B cell (primary cell): ENCODE results near the gene OTOGL. TPM values are rescaled to one million over a fixed set of nuclear protein-coding genes. Genes with fewer than 3 reads are reported as not detected.
"Not testable (repeated sequence)": the region's sequence is repeated elsewhere in the genome, so short reads cannot be mapped to it uniquely, and the experiment has no call there.

Experiments
- ATAC-seq: fragments of 200-7000 bp; cut with Tn5 transposase; one replicate; pipeline ENCODE4 v1.10.0; 2021; ENCODE audit warnings: low read depth, mild to moderate bottlenecking, moderate number of reproducible peaks, moderate library complexity
- CTCF ChIA-PET: fragments of 350-600 bp; sonication (Branson Sonifier 250); formaldehyde crosslinking; loops from one replicate; lab custom pipeline; 2021; ENCODE audit warnings: antibody characterized with exemption, inconsistent platforms; lab: Charles Lee
- POLR2A ChIA-PET: fragments of 350-600 bp; sonication (Branson Sonifier 250); formaldehyde crosslinking; loops from one replicate; lab custom pipeline; 2021; ENCODE audit warnings: antibody characterized with exemption; lab: Charles Lee
- DNase-seq: peaks from one replicate; pipeline ENCODE4 v3.0.0; 2013
- H2AFZ ChIP-seq: 2 replicates; pipeline ENCODE4 v1.6.1; 2012; ENCODE audit warnings: mild to moderate bottlenecking, low read depth, low read length; ENCODE audit not compliant: insufficient read depth, poor library complexity, severe bottlenecking
- H3K27ac ChIP-seq, 2 donors: 1 replicate in 1 of 2; 2 replicates in 1 of 2; pipeline ENCODE4 v1.5.1; 2012 to 2013; ENCODE audit warnings: low read length in 2 of 2, mild to moderate bottlenecking in 2 of 2, moderate library complexity in 1 of 2
- H3K27me3 ChIP-seq, 4 experiments: fragments of 200-600 bp in 1 of 4; sonication (generic) in 1 of 4; replicated peaks in 1 of 4; 1 replicate in 2 of 4; 2 replicates in 2 of 4; pipeline versions ENCODE4 v1.6.1 to v1.7.0; 2013 to 2016; ENCODE audit warnings: low read length in 3 of 4, mild to moderate bottlenecking in 2 of 4, mixed read lengths in 1 of 4, moderate library complexity in 1 of 4; ENCODE audit not compliant: insufficient read depth in 4 of 4, control insufficient read depth in 3 of 4; ENCODE audit errors: control extremely low read depth in 1 of 4
- H3K36me3 ChIP-seq, 2 experiments: replicated peaks in 1 of 2; 1 replicate in 1 of 2; 2 replicates in 1 of 2; pipeline versions ENCODE4 v1.6.1 to v1.7.1; 2013; ENCODE audit warnings: low read length in 1 of 2; ENCODE audit not compliant: insufficient read depth in 2 of 2, control insufficient read depth in 1 of 2; ENCODE audit errors: control extremely low read depth in 1 of 2, extremely low read depth in 1 of 2
- H3K4me1 ChIP-seq, 2 donors: fragments of 200-600 bp in 1 of 2; sonication (generic) in 1 of 2; 1 replicate in 1 of 2; 2 replicates in 1 of 2; pipeline versions ENCODE4 v1.5.1 to v1.6.1; 2013 to 2017; ENCODE audit warnings: low read length in 2 of 2; ENCODE audit not compliant: control insufficient read depth in 2 of 2, insufficient read depth in 2 of 2
- H3K4me2 ChIP-seq: replicated peaks from 2 replicates; pipeline ENCODE3; 2012; ENCODE audit warnings: mild to moderate bottlenecking, low read depth, low read length; ENCODE audit not compliant: poor library complexity, severe bottlenecking
- H3K4me3 ChIP-seq, 5 experiments: fragments of 200-600 bp in 1 of 5; sonication (generic) in 1 of 5; 1 replicate in 3 of 5; 2 replicates in 2 of 5; pipeline versions ENCODE4 v1.5.1 to v1.7.0; 2011 to 2016; ENCODE audit warnings: low read length in 4 of 5, mild to moderate bottlenecking in 4 of 5, low read depth in 2 of 5, control low read depth in 1 of 5, moderate library complexity in 1 of 5; ENCODE audit not compliant: insufficient read depth in 1 of 5; ENCODE audit errors: control extremely low read depth in 1 of 5, extremely low read depth in 1 of 5
- H3K79me2 ChIP-seq: fragments of 200-600 bp; sonication (generic); one replicate; pipeline ENCODE4 v1.6.0; 2016; ENCODE audit warnings: low read length; ENCODE audit not compliant: control insufficient read depth, insufficient read depth
- H3K9ac ChIP-seq: fragments of 200-600 bp; sonication (generic); 2 replicates; pipeline ENCODE4 v1.6.1; 2017; ENCODE audit warnings: mild to moderate bottlenecking, low read length, moderate library complexity
- H3K9me3 ChIP-seq, 3 donors: one replicate each; pipeline versions ENCODE4 v1.6.1 to v1.7.1; 2013; ENCODE audit warnings: low read length in 2 of 3; ENCODE audit not compliant: control insufficient read depth in 2 of 3, insufficient read depth in 1 of 3; ENCODE audit errors: control extremely low read depth in 1 of 3
- H4K20me1 ChIP-seq: 2 replicates; pipeline ENCODE4 v1.6.0; 2012; ENCODE audit warnings: mild to moderate bottlenecking, low read length; ENCODE audit not compliant: insufficient read depth, control insufficient read depth, poor library complexity, severe bottlenecking
- H3K27ac Mint-ChIP-seq: one replicate; pipeline ENCODE4 v1.8.0; 2021; ENCODE audit warnings: mixed read lengths
- H3K27me3 Mint-ChIP-seq: one replicate; pipeline ENCODE4 v1.8.0; 2021; ENCODE audit warnings: mixed read lengths
- H3K4me1 Mint-ChIP-seq: one replicate; pipeline ENCODE4 v1.8.0; 2021; ENCODE audit warnings: mixed read lengths
- H3K4me3 Mint-ChIP-seq: one replicate; pipeline ENCODE4 v1.8.0; 2021; ENCODE audit warnings: mixed read lengths
- H3K9me3 Mint-ChIP-seq: one replicate; pipeline ENCODE4 v1.8.0; 2022; ENCODE audit warnings: mixed read lengths; ENCODE audit not compliant: insufficient read depth
- EZH2 ChIP-seq: IDR thresholded peaks from 2 replicates; pipeline ENCODE4 v1.6.1; 2012; ENCODE audit warnings: borderline replicate concordance, low read depth, mild to moderate bottlenecking, moderate library complexity, low read length; ENCODE audit not compliant: insufficient read depth, poor library complexity, severe bottlenecking
- WGBS: methylation state at CpG from one replicate; pipeline ENCODE4 v1.1.5; 2013; ENCODE audit warnings: missing lambda C conversion rate; ENCODE audit not compliant: insufficient coverage; 5-methylcytosine and 5-hydroxymethylcytosine counted together
- intact Hi-C: fragments of 100-400 bp; cut with micrococcal nuclease; formaldehyde crosslinking; loops from one replicate; pipeline ENCODE4 v1.10.0; 2022
- polyA plus RNA-seq: library from polyadenylated mRNA; depleted of rRNA; stranded (reverse); fragments of >200 nt; gene quantifications from 2 replicates; pipeline ENCODE4 v1.2.3, GENCODE V29; 2012
- total RNA-seq, 2 donors: library from RNA; stranded (reverse); fragments of 120-200 nt in 1 of 2; gene quantifications; 1 replicate in 1 of 2; 2 replicates in 1 of 2; pipeline versions ENCODE4 v1.2.3 to v1.2.4, GENCODE V29; 2013 to 2022
- TF ChIP-seq, protein P1 (sequence below): fragments of 200-600 bp; IDR thresholded peaks from one replicate; pipeline ENCODE4 v1.8.0; 2022; ENCODE audit warnings: antibody characterized with exemption, mild to moderate bottlenecking

The OTOGL gene
- total and polyA plus RNA-seq, 2 donors (not counting 1 experiment from before 2014, with no cell fraction given), result not detected

DNA sequence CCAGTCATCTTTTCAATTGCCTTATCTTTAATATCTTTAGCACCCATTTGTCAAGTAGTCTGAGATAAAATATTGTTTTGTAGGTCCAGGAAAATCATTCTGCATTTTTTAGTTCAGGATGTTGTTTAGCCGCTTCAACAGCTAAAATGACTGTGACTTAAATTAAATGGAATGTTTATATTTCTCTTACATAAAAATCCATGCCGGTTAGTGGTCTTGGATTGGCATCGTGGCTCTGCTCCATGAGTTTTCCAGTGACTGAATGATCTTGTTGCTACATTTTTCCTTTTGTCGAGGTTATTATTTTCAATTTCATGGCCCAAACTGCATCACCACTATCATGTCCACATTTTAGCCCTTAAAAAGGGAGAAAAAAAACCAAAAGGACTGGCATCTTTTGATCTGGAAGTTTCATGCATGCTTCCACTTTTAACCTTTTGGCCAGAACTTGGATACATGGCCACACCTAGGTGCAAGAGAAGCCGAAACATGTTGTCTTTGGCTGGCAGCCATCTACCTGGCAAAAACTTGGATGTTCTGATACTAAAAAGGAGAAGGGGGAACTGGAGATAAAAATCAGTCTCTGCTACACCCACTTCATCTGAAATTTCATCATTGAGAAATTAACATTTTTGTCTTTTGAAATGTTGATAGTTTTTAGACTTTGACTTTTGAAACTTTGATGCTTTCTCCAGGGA, 142.4 kb downstream of the OTOGL start:
- TF ChIP-seq, protein P1, sequence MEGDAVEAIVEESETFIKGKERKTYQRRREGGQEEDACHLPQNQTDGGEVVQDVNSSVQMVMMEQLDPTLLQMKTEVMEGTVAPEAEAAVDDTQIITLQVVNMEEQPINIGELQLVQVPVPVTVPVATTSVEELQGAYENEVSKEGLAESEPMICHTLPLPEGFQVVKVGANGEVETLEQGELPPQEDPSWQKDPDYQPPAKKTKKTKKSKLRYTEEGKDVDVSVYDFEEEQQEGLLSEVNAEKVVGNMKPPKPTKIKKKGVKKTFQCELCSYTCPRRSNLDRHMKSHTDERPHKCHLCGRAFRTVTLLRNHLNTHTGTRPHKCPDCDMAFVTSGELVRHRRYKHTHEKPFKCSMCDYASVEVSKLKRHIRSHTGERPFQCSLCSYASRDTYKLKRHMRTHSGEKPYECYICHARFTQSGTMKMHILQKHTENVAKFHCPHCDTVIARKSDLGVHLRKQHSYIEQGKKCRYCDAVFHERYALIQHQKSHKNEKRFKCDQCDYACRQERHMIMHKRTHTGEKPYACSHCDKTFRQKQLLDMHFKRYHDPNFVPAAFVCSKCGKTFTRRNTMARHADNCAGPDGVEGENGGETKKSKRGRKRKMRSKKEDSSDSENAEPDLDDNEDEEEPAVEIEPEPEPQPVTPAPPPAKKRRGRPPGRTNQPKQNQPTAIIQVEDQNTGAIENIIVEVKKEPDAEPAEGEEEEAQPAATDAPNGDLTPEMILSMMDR, result no peak
- TF ChIP-seq EZH2, result no peak
- H3K9ac ChIP-seq, result no peak overlapping the region
- H3K27ac ChIP-seq, result no peak overlapping the region
- ATAC-seq (no peak), DNase-seq (no peak)
- H3K36me3 ChIP-seq, result no peaks in the 10 kb centered on the region
- no peaks in the 10 kb centered on the region for H3K79me2 ChIP-seq
- H3K4me2 ChIP-seq, result no peak overlapping the region
- Mint-ChIP-seq H3K27me3 (no peaks in the 10 kb centered on the region), H3K9me3 (peaks cover 2% of the 10 kb centered on the region), H3K27ac (no peak overlapping the region), H3K4me1 (no peaks in the 10 kb centered on the region), H3K4me3 (no peak overlapping the region)
- intact Hi-C loops, result no loop called here
- H3K9me3 ChIP-seq, result no peaks in the 10 kb centered on the region
- no peaks in the 10 kb centered on the region for H3K4me1 ChIP-seq
- ChIA-PET POLR2A (no interaction called here), CTCF (no interaction called here)
- no peaks in the 10 kb centered on the region for H4K20me1 ChIP-seq
- H2AFZ ChIP-seq, result no peak overlapping the region
- H3K27me3 ChIP-seq, result no peaks in the 10 kb centered on the region
- 100% methylated on average over 1 of the region's 5 CpGs for WGBS
- no peak overlapping the region for H3K4me3 ChIP-seq

DNA sequence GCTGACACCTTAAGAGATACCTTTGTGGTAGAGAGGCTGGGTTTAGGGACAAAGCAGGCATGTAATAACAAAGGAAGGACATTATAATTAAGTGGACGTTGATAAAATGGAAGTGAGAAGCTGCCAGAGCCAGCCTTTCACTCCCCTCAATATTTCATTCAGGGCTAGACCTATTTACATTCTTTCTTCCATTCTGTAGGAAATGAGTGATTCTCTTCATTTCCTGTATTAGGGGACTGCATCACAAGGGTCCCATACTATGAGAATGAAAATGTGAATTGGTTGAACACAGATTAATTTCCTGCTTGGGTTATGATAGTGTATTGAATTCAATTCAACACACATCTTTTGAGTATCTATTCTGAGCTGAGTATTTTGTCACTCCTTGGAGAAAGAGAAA, 143.0 kb downstream of the OTOGL start:
- POLR2A ChIA-PET, result no interaction called here
- H3K9me3 ChIP-seq, result no peaks in the 10 kb centered on the region
- WGBS, result no CpG with 5 or more reads among the region's 1 CpG

DNA sequence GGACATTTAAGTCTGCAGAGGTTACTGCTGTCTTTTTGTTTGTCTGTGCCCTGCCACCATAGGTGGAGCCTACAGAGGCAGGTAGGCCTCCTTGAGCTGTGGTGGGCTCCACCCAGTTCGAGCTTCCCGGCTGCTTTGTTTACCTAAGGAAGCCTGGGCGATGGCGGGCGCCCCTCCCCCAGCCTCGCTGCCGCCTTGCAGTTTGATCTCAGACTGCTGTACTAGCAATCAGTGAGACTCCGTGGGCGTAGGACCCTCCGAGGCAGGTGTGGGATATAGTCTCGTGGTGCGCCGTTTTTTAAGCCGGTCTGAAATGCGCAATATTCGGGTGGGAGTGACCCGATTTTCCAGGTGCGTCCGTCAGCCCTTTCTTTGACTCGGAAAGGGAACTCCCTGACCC, 150.2 kb downstream of the OTOGL start:
- ATAC-seq, H3K79me2 ChIP-seq, H3K4me3 ChIP-seq, H3K9me3 Mint-ChIP-seq, H3K4me1 ChIP-seq, CTCF ChIA-PET, intact Hi-C loops, H3K36me3 ChIP-seq, H3K9ac ChIP-seq, H3K9me3 ChIP-seq, H2AFZ ChIP-seq, H3K4me2 ChIP-seq, H3K4me3 Mint-ChIP-seq, DNase-seq, H3K27ac Mint-ChIP-seq, H3K4me1 Mint-ChIP-seq, H3K27me3 ChIP-seq, H4K20me1 ChIP-seq, H3K27ac ChIP-seq, H3K27me3 Mint-ChIP-seq, POLR2A ChIA-PET: not testable (repeated sequence)
- 90% methylated on average over 13 of the region's 20 CpGs for WGBS

More for the DNA sequence above, 143.0 kb downstream of the OTOGL start:
- Histone ChIP-seq H3K27me3 (no peaks in the 10 kb centered on the region), H3K36me3 (no peaks in the 10 kb centered on the region), H3K4me1 (no peaks in the 10 kb centered on the region), H3K79me2 (no peaks in the 10 kb centered on the region), H2AFZ (no peak overlapping the region), H3K27ac (no peak overlapping the region), H3K9ac (no peak overlapping the region), H3K4me3 (no peak overlapping the region), H3K4me2 (no peak overlapping the region), H4K20me1 (no peaks in the 10 kb centered on the region)
- no peak for TF ChIP-seq EZH2
- TF ChIP-seq, protein P1, result no peak
- Mint-ChIP-seq H3K27me3 (no peaks in the 10 kb centered on the region), H3K4me1 (no peaks in the 10 kb centered on the region), H3K4me3 (no peak overlapping the region), H3K27ac (no peak overlapping the region), H3K9me3 (peaks cover 2% of the 10 kb centered on the region)
- ATAC-seq (no peak), DNase-seq (no peak)
- intact Hi-C loops, result no loop called here
- CTCF ChIA-PET, result no interaction called here
